H9 (cell line): ENCODE results near the gene ATP7B. TPM values are rescaled to one million over a fixed set of nuclear protein-coding genes. Genes with fewer than 3 reads are reported as not detected.

Experiments used
- DNase-seq: peaks from one replicate; pipeline ENCODE4 v3.0.0-alpha.2; 2017
- H2AFZ ChIP-seq: one replicate; pipeline ENCODE4 v1.6.1; 2013; ENCODE audit warnings: mild to moderate bottlenecking, low read length, control low read depth, moderate library complexity
- H2AK5ac ChIP-seq: 2 replicates; pipeline ENCODE4 v1.6.1; 2013; ENCODE audit warnings: low read length, control low read depth, mixed read lengths; ENCODE audit not compliant: insufficient read length
- H2BK120ac ChIP-seq: one replicate; pipeline ENCODE4 v1.6.1; 2013; ENCODE audit warnings: low read depth, mild to moderate bottlenecking, low read length, control low read depth, inconsistent platforms; ENCODE audit not compliant: poor library complexity, severe bottlenecking
- H2BK12ac ChIP-seq: 2 replicates; pipeline ENCODE4 v1.6.1; 2013; ENCODE audit warnings: low read length, control low read depth, mixed read lengths, low read depth; ENCODE audit not compliant: insufficient read length
- H2BK15ac ChIP-seq: 2 replicates; pipeline ENCODE4 v1.6.1; 2013; ENCODE audit warnings: low read depth, low read length, control low read depth
- H2BK20ac ChIP-seq: one replicate; pipeline ENCODE4 v1.6.1; 2013; ENCODE audit warnings: low read depth, mild to moderate bottlenecking, low read length, control low read depth, inconsistent platforms; ENCODE audit not compliant: poor library complexity, severe bottlenecking
- H2BK5ac ChIP-seq: 2 replicates; pipeline ENCODE4 v1.6.1; 2013; ENCODE audit warnings: low read length, control low read depth, mixed read lengths; ENCODE audit not compliant: insufficient read length
- H3K14ac ChIP-seq: 2 replicates; pipeline ENCODE4 v1.6.1; 2013; ENCODE audit warnings: low read length, control low read depth; ENCODE audit not compliant: insufficient read depth
- H3K18ac ChIP-seq: 2 replicates; pipeline ENCODE4 v1.6.1; 2013; ENCODE audit warnings: low read depth, mild to moderate bottlenecking, mixed read lengths, low read length, control low read depth; ENCODE audit not compliant: insufficient read length
- H3K23ac ChIP-seq: 2 replicates; pipeline ENCODE4 v1.6.1; 2013; ENCODE audit warnings: low read length, control low read depth, mixed read lengths, low read depth; ENCODE audit not compliant: insufficient read length
- H3K23me2 ChIP-seq: 2 replicates; pipeline ENCODE4 v1.6.1; 2013; ENCODE audit warnings: low read depth, mild to moderate bottlenecking, mixed read lengths, low read length, control low read depth; ENCODE audit not compliant: insufficient read length, poor library complexity, severe bottlenecking
- H3K27ac ChIP-seq: 2 replicates; pipeline ENCODE4 v1.5.1; 2013; ENCODE audit warnings: low read length, control low read depth, mixed read lengths, low read depth; ENCODE audit not compliant: insufficient read length
- H3K27me3 ChIP-seq: 2 replicates; pipeline ENCODE4 v1.6.1; 2013; ENCODE audit warnings: low read length, control low read depth, inconsistent platforms; ENCODE audit not compliant: insufficient read depth
- H3K4ac ChIP-seq: 2 replicates; pipeline ENCODE4 v1.6.1; 2013; ENCODE audit warnings: low read depth, mild to moderate bottlenecking, control low read depth, inconsistent platforms, low read length, moderate library complexity
- H3K4me1 ChIP-seq: 2 replicates; pipeline ENCODE4 v1.6.1; 2013; ENCODE audit warnings: low read length, control low read depth, inconsistent platforms; ENCODE audit not compliant: insufficient read depth
- H3K4me2 ChIP-seq: 2 replicates; pipeline ENCODE4 v1.6.1; 2013; ENCODE audit warnings: low read length, control low read depth, mixed read lengths; ENCODE audit not compliant: insufficient read length, insufficient read depth
- H3K56ac ChIP-seq: 2 replicates; pipeline ENCODE4 v1.6.1; 2013; ENCODE audit warnings: low read depth, mild to moderate bottlenecking, mixed read lengths, low read length, control low read depth; ENCODE audit not compliant: insufficient read length
- H3K79me1 ChIP-seq: 2 replicates; pipeline ENCODE4 v1.6.1; 2013; ENCODE audit warnings: low read depth, mild to moderate bottlenecking, moderate library complexity, low read length, control low read depth, inconsistent platforms; ENCODE audit not compliant: insufficient read depth, poor library complexity, severe bottlenecking
- H3K79me2 ChIP-seq: 2 replicates; pipeline ENCODE4 v1.6.1; 2013; ENCODE audit warnings: low read length, control low read depth, inconsistent platforms; ENCODE audit not compliant: insufficient read depth
- H3K9ac ChIP-seq: 2 replicates; pipeline ENCODE4 v1.6.1; 2013; ENCODE audit warnings: low read length, control low read depth, mixed read lengths; ENCODE audit not compliant: insufficient read length; ENCODE audit errors: extremely low read depth
- H3K9me3 ChIP-seq: one replicate; pipeline ENCODE4 v1.6.1; 2013; ENCODE audit warnings: low read depth, low read length, inconsistent platforms; ENCODE audit not compliant: control insufficient read depth
- H3T11ph ChIP-seq: one replicate; pipeline ENCODE4 v1.6.1; 2013; ENCODE audit warnings: mild to moderate bottlenecking, low read length, control low read depth, inconsistent platforms
- H4K20me1 ChIP-seq: one replicate; pipeline ENCODE4 v1.6.1; 2013; ENCODE audit not compliant: control insufficient read depth, insufficient read length, insufficient read depth
- H4K5ac ChIP-seq: 2 replicates; pipeline ENCODE4 v1.6.1; 2013; ENCODE audit warnings: low read depth, mild to moderate bottlenecking, mixed read lengths, low read length, control low read depth; ENCODE audit not compliant: insufficient read length
- H4K8ac ChIP-seq: replicated peaks from 2 replicates; pipeline ENCODE4 v1.6.1; 2013; ENCODE audit warnings: low read length, control low read depth, mixed read lengths, low read depth; ENCODE audit not compliant: insufficient read length
- H4K91ac ChIP-seq: 2 replicates; pipeline ENCODE4 v1.6.1; 2013; ENCODE audit warnings: low read depth, mild to moderate bottlenecking, moderate library complexity, mixed read lengths, low read length, control low read depth; ENCODE audit not compliant: insufficient read length
- H3K27ac Mint-ChIP-seq, 3 experiments: 2 replicates in 2 of 3; 3 replicates in 1 of 3; pipeline ENCODE4 v1.8.0; 2020 to 2021; ENCODE audit warnings: mixed read lengths in 3 of 3, mild to moderate bottlenecking in 1 of 3, moderate library complexity in 1 of 3
- H3K27me3 Mint-ChIP-seq: 2 replicates; pipeline ENCODE4 v1.8.0; 2021; ENCODE audit warnings: low read depth, mild to moderate bottlenecking, moderate library complexity, mixed read lengths
- H3K36me3 Mint-ChIP-seq, 3 experiments: 2 replicates in 2 of 3; 3 replicates in 1 of 3; pipeline ENCODE4 v1.8.0; 2020 to 2021; ENCODE audit warnings: low read depth in 3 of 3, mixed read lengths in 3 of 3; ENCODE audit not compliant: insufficient read depth in 1 of 3
- H3K4me1 Mint-ChIP-seq, 2 experiments: 2 replicates each; pipeline ENCODE4 v1.8.0; 2020; ENCODE audit warnings: mixed read lengths in 2 of 2
- H3K4me3 Mint-ChIP-seq, 2 experiments: 2 replicates in 1 of 2; 3 replicates in 1 of 2; pipeline ENCODE4 v1.8.0; 2020 to 2021; ENCODE audit warnings: mild to moderate bottlenecking in 2 of 2, mixed read lengths in 2 of 2, moderate library complexity in 1 of 2
- H3K9me3 Mint-ChIP-seq, 2 experiments: 2 replicates in 1 of 2; 3 replicates in 1 of 2; pipeline ENCODE4 v1.8.0; 2020; ENCODE audit warnings: mild to moderate bottlenecking in 2 of 2, mixed read lengths in 2 of 2, moderate library complexity in 1 of 2
- WGBS: extraction: QIAGEN DNeasy Blood & Tissue Kit; methylation state at CpG from one replicate; pipeline ENCODE4 v1.1.7; 2013; ENCODE audit warnings: missing lambda C conversion rate, low lambda C conversion rate, mixed read lengths; ENCODE audit not compliant: insufficient read length; ENCODE audit errors: extremely low coverage; 5-methylcytosine and 5-hydroxymethylcytosine counted together
- total RNA-seq: library from RNA; stranded (reverse); gene quantifications from 2 replicates; pipeline ENCODE4 v1.2.1, GENCODE V29; 2021
- TF ChIP-seq, protein P1 (sequence below): fragments of 200-600 bp; sonication (generic); conservative IDR thresholded peaks from 3 replicates; pipeline ENCODE4 v1.8.0; 2021; ENCODE audit warnings: antibody characterized with exemption, mild to moderate bottlenecking

The ATP7B gene
- total RNA-seq, 1 experiment from 2014 or later: 5.8 TPM

DNA sequence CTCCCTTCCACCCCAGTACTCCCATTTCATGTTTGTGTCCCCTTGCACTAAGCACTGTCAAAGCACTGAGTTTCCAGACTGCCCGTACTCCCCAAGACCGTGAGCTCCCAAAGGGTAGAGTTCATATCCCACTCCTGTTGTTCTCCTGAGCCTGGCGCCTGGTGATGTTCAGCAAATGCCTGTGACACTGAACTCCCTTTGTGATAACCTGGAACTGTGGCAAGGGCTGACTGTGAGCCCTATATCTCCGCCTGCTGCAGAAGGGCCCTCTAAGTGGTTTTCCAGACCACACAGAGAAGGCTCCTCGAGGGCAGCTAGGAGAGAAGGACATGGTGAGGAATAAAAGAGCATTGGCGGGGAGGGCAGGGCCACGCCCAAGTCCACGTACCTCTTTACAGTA, 67.5 kb downstream of the ATP7B start:
- no peak overlapping the region for H2BK15ac ChIP-seq

More for the DNA sequence above, 67.5 kb downstream of the ATP7B start:
- Histone ChIP-seq H3K27ac (no peak overlapping the region), H3K14ac (no peak overlapping the region), H3K79me1 (no peaks in the 10 kb centered on the region), H4K8ac (no peak overlapping the region), H3T11ph (no peak overlapping the region), H4K91ac (no peak overlapping the region), H2BK20ac (no peak overlapping the region), H3K4me2 (no peak overlapping the region), H4K5ac (no peak overlapping the region), H3K27me3 (no peaks in the 10 kb centered on the region), H3K18ac (no peak overlapping the region), H3K79me2 (no peaks in the 10 kb centered on the region), H2AK5ac (no peak overlapping the region), H3K9ac (no peak overlapping the region), H2BK5ac (no peak overlapping the region), H2BK12ac (no peak overlapping the region), H3K56ac (no peak overlapping the region), H2AFZ (no peak overlapping the region), H2BK120ac (no peak overlapping the region), H4K20me1 (no peaks in the 10 kb centered on the region), H3K9me3 (no peaks in the 10 kb centered on the region), H3K23ac (no peak overlapping the region), H3K4me1 (no peaks in the 10 kb centered on the region), H3K23me2 (no peaks in the 10 kb centered on the region), H3K4ac (no peak overlapping the region)
- DNase-seq: no peak
- Mint-ChIP-seq H3K4me1 (no peaks in the 10 kb centered on the region), H3K27ac (peak overlapping the region in 1 of 3 experiments; percentile 30; a peak in 1 of 7 replicates), H3K36me3 (peaks cover 0 to 2% (median 2%) of the 10 kb centered on the region in 3 experiments; a peak in 2 of 7 replicates), H3K27me3 (no peaks in the 10 kb centered on the region), H3K9me3 (no peaks in the 10 kb centered on the region), H3K4me3 (no peak overlapping the region)
- TF ChIP-seq, protein P1, sequence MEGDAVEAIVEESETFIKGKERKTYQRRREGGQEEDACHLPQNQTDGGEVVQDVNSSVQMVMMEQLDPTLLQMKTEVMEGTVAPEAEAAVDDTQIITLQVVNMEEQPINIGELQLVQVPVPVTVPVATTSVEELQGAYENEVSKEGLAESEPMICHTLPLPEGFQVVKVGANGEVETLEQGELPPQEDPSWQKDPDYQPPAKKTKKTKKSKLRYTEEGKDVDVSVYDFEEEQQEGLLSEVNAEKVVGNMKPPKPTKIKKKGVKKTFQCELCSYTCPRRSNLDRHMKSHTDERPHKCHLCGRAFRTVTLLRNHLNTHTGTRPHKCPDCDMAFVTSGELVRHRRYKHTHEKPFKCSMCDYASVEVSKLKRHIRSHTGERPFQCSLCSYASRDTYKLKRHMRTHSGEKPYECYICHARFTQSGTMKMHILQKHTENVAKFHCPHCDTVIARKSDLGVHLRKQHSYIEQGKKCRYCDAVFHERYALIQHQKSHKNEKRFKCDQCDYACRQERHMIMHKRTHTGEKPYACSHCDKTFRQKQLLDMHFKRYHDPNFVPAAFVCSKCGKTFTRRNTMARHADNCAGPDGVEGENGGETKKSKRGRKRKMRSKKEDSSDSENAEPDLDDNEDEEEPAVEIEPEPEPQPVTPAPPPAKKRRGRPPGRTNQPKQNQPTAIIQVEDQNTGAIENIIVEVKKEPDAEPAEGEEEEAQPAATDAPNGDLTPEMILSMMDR: no peak
- no CpG with 5 or more reads among the region's 8 CpGs for WGBS
